K562 (cell line): ENCODE measurements around the gene ZNF584. TPM values are rescaled to one million over a fixed set of nuclear protein-coding genes. Genes with fewer than 3 reads are reported as not detected.

Experiments used
- BHLHE40 ChIP-seq: IDR thresholded peaks from 2 replicates; pipeline ENCODE4 v1.6.1; 2011; ENCODE audit warnings: low read length, improper control_type of control experiment
- CXXC5 ChIP-seq: fragments of 250-450 bp; sonication (Bioruptor Pico); IDR thresholded peaks from 2 replicates; pipeline ENCODE4 v1.8.0; 2022; ENCODE audit warnings: inconsistent platforms, mild to moderate bottlenecking, moderate library complexity
- DPF2 ChIP-seq: fragments of 450-650 bp; IDR thresholded peaks from 2 replicates; pipeline ENCODE4 v1.6.1; 2016
- EGR1 ChIP-seq: fragments of 450-650 bp; conservative IDR thresholded peaks from 2 replicates; pipeline ENCODE4 v1.6.1; 2017; ENCODE audit warnings: mild to moderate bottlenecking
- ELF2 ChIP-seq: fragments of 250-450 bp; sonication (Bioruptor Pico); IDR thresholded peaks from 2 replicates; pipeline ENCODE4 v1.5.0; 2021; ENCODE audit warnings: mild to moderate bottlenecking
- HDAC3 ChIP-seq: fragments of 450-650 bp; IDR thresholded peaks from 2 replicates; pipeline ENCODE4 v1.6.1; 2018; ENCODE audit warnings: borderline replicate concordance, mild to moderate bottlenecking, moderate library complexity; ENCODE audit not compliant: partially characterized antibody
- MEF2D ChIP-seq: conservative IDR thresholded peaks from 2 replicates; pipeline ENCODE4 v1.6.1; 2016; ENCODE audit warnings: low read depth, missing genetic modification characterization, missing compliant biosample characterization
- MTF1 ChIP-seq: fragments of 250-450 bp; sonication (Bioruptor Pico); IDR thresholded peaks from 2 replicates; pipeline ENCODE4 v1.9.0; 2021; ENCODE audit warnings: moderate library complexity, mild to moderate bottlenecking, inconsistent platforms, borderline replicate concordance
- PHF8 ChIP-seq: fragments of 200-600 bp; sonication (generic); IDR thresholded peaks from 2 replicates; pipeline ENCODE4 v1.6.1; 2012; ENCODE audit warnings: mixed run types, mild to moderate bottlenecking, inconsistent platforms, low read length, moderate library complexity, borderline replicate concordance
- RBBP5 ChIP-seq: fragments of 200-600 bp; sonication (generic); IDR thresholded peaks from 2 replicates; pipeline ENCODE4 v1.6.1; 2012; ENCODE audit warnings: borderline replicate concordance, mild to moderate bottlenecking, low read length, control low read depth, inconsistent platforms; ENCODE audit not compliant: insufficient read depth, poor library complexity, severe bottlenecking
- RNF2 ChIP-seq: sonication (generic); IDR thresholded peaks from 2 replicates; pipeline ENCODE4 v1.6.1; 2016
- ZNF124 ChIP-seq: sonication (generic); formaldehyde crosslinking; IDR thresholded peaks from 2 replicates; pipeline ENCODE4 v1.8.1; 2022; ENCODE audit warnings: missing genetic modification reagents
- polyA plus RNA-seq, 8 experiments: library from polyadenylated mRNA; depleted of rRNA in 4 of 8; stranded (reverse) in 5 of 8; unstranded in 3 of 8; fragments of >200 nt; fragmentation: Nextera tagmentation in 2 of 8; fragmentation: Illumina TruSeq in 1 of 8; extraction: Ambion mirVana in 2 of 8; extraction: Trizol in 1 of 8; gene quantifications; 2 replicates each; pipeline versions ENCODE4 v1.2.1 to v1.2.3, GENCODE V29; 2011 to 2014; ENCODE audit warnings: inconsistent platforms in 1 of 8, missing spikeins in 1 of 8
- total RNA-seq, 7 experiments: library from RNA; depleted of rRNA in 6 of 7; stranded (reverse); fragments of >200 nt in 6 of 7; fragmentation: Illumina TruSeq in 2 of 7; extraction: Trizol in 2 of 7; gene quantifications; 2 replicates each; pipeline versions ENCODE4 v1.2.1 to v1.2.3, GENCODE V29; 2011 to 2021; ENCODE audit warnings: low replicate concordance in 1 of 7
- TF ChIP-seq, protein P1 (sequence below): fragments of 250-450 bp; sonication (Bioruptor Pico); IDR thresholded peaks from 2 replicates; pipeline ENCODE4 v1.5.0; 2020; ENCODE audit warnings: mild to moderate bottlenecking
- TF ChIP-seq, protein P2 (sequence below): sonication (generic); formaldehyde crosslinking; IDR thresholded peaks from 2 replicates; pipeline ENCODE4 v1.8.0; 2023; ENCODE audit warnings: mild to moderate bottlenecking, missing genetic modification reagents
- TF ChIP-seq, protein P3 (sequence below): fragments of 250-450 bp; sonication (Bioruptor Pico); IDR thresholded peaks from 2 replicates; pipeline ENCODE4 v1.4.0; 2020; ENCODE audit warnings: mild to moderate bottlenecking

Gene ZNF584
- total and polyA plus RNA-seq, 9 of the 15 experiments (the other 6 are each of a cell fraction or from before 2014, with no cell fraction given), result 5.8 to 43.4 (median 24.6) TPM

DNA sequence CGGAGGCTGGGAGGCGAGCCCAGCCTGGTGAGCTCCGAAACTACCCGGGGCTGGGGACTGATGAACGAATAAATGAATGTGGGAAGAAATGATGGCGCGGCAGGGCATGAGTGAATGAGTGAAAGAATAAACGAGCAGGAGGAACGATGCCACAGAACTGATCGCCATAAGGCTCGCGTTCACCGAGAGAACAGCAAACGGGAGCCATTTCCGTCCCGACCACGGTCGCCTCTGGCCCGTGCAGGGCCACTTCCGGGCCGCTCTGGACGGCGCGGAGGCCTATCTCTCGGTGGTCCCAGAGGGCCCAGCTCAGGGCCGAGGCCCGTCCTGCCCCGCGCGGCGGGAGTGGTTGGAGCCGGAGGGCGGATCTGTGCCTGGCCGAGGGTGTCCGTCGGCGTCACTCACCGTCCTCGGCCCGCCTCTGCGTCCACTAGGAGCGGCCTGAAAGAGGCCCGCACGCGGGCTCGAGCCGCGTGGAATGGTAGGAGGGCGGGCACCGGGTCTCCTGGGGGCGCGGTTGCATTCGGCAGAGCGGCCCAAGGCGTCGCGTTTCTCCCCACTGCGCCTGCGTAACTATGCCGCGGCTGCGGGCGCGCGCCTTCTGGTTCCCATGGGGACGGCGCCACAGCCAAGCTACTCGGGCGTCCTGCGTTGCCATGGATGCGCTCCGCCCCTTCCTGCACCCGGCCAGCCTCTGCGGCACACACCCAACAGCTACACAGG lies 46.0 kb upstream of the ZNF584 start, which contains the start of gene ZNF497 (continued):
- peak; percentile 75 for TF ChIP-seq DPF2
- no peak for TF ChIP-seq MEF2D (tag)
- TF ChIP-seq, protein P1, sequence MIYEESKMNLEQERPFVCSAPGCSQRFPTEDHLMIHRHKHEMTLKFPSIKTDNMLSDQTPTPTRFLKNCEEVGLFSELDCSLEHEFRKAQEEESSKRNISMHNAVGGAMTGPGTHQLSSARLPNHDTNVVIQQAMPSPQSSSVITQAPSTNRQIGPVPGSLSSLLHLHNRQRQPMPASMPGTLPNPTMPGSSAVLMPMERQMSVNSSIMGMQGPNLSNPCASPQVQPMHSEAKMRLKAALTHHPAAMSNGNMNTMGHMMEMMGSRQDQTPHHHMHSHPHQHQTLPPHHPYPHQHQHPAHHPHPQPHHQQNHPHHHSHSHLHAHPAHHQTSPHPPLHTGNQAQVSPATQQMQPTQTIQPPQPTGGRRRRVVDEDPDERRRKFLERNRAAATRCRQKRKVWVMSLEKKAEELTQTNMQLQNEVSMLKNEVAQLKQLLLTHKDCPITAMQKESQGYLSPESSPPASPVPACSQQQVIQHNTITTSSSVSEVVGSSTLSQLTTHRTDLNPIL (CRISPR knock-in tag), result no peak
- peak; percentile 81 for TF ChIP-seq BHLHE40
- no peak for TF ChIP-seq ZNF124 (CRISPR knock-in tag)
- no peak; the same call in none of the 2 replicates for TF ChIP-seq RNF2
- peak; percentile 92 for TF ChIP-seq ELF2
- peak; percentile 64 for TF ChIP-seq RBBP5
- TF ChIP-seq PHF8, result peak; percentile 80
- peak; percentile 82 for TF ChIP-seq CXXC5 (CRISPR knock-in tag)
- TF ChIP-seq, protein P2, sequence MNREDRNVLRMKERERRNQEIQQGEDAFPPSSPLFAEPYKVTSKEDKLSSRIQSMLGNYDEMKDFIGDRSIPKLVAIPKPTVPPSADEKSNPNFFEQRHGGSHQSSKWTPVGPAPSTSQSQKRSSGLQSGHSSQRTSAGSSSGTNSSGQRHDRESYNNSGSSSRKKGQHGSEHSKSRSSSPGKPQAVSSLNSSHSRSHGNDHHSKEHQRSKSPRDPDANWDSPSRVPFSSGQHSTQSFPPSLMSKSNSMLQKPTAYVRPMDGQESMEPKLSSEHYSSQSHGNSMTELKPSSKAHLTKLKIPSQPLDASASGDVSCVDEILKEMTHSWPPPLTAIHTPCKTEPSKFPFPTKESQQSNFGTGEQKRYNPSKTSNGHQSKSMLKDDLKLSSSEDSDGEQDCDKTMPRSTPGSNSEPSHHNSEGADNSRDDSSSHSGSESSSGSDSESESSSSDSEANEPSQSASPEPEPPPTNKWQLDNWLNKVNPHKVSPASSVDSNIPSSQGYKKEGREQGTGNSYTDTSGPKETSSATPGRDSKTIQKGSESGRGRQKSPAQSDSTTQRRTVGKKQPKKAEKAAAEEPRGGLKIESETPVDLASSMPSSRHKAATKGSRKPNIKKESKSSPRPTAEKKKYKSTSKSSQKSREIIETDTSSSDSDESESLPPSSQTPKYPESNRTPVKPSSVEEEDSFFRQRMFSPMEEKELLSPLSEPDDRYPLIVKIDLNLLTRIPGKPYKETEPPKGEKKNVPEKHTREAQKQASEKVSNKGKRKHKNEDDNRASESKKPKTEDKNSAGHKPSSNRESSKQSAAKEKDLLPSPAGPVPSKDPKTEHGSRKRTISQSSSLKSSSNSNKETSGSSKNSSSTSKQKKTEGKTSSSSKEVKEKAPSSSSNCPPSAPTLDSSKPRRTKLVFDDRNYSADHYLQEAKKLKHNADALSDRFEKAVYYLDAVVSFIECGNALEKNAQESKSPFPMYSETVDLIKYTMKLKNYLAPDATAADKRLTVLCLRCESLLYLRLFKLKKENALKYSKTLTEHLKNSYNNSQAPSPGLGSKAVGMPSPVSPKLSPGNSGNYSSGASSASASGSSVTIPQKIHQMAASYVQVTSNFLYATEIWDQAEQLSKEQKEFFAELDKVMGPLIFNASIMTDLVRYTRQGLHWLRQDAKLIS (CRISPR knock-in tag), result peak; percentile 6; the same call in 1 of the 2 replicates
- no peak for TF ChIP-seq EGR1
- TF ChIP-seq, protein P3, sequence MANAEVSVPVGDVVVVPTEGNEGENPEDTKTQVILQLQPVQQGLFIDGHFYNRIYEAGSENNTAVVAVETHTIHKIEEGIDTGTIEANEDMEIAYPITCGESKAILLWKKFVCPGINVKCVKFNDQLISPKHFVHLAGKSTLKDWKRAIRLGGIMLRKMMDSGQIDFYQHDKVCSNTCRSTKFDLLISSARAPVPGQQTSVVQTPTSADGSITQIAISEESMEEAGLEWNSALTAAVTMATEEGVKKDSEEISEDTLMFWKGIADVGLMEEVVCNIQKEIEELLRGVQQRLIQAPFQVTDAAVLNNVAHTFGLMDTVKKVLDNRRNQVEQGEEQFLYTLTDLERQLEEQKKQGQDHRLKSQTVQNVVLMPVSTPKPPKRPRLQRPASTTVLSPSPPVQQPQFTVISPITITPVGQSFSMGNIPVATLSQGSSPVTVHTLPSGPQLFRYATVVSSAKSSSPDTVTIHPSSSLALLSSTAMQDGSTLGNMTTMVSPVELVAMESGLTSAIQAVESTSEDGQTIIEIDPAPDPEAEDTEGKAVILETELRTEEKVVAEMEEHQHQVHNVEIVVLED, result 0 out of 2 replicates have a peak, but pooled peaks have one; percentile 33
- TF ChIP-seq HDAC3, result peak; percentile 94
- TF ChIP-seq MTF1 (CRISPR knock-in tag), result no peak
